Measurements from ENCODE around the gene GGN. TPM values are rescaled to one million over a fixed set of nuclear protein-coding genes. Genes with fewer than 3 reads are reported as not detected.
"Not testable (repeated sequence)": the region's sequence is repeated elsewhere in the genome, so short reads cannot be mapped to it uniquely, and the experiment has no call there.

Gene GGN
- total RNA-seq, 4 donors from 2014 or later, result 2.5 to 10.1 (median 6.2) TPM

GRCh38 chr19:38373907-38374331, 13.9 kb downstream of the GGN start:
- Histone ChIP-seq H3K4me1 (peaks cover 4 to 19% (median 15%) of the 10 kb centered on the region in 4 donors), H3K9me3 (no peaks in the 10 kb centered on the region), H3K27ac (peak overlapping the region; percentile 71 to 91 (median 88)), H3K27me3 (no peaks in the 10 kb centered on the region), H3K4me3 (peak overlapping the region; percentile 26 to 79 (median 55)), H3K36me3 (peaks cover 0 to 23% (median 0%) of the 10 kb centered on the region in 3 donors)
- no peak for TF ChIP-seq POLR2A (IDR thresholded peaks at IDR 0.05)
- TF ChIP-seq CTCF (IDR thresholded peaks at IDR 0.05), result no peak
- DNase-seq, result no peak

GRCh38 chr19:38371081-38371480, 16.8 kb downstream of the GGN start:
- H3K4me3 ChIP-seq, result no peak overlapping the region
- H3K27me3 ChIP-seq, result peaks cover 0 to under 1% of the 10 kb centered on the region in 2 donors
- peaks cover 0 to under 1% (median 0%) of the 10 kb centered on the region in 3 donors for H3K36me3 ChIP-seq
- no peaks in the 10 kb centered on the region for H3K9me3 ChIP-seq
- TF ChIP-seq POLR2A (IDR thresholded peaks at IDR 0.05), result no peak
- no peak for TF ChIP-seq CTCF (IDR thresholded peaks at IDR 0.05)
- DNase-seq, result no peak
- no peak overlapping the region for H3K27ac ChIP-seq
- peaks cover 4 to 9% (median 7%) of the 10 kb centered on the region in 4 donors for H3K4me1 ChIP-seq

GRCh38 chr19:38370299-38370698, 17.5 kb downstream of the GGN start:
- H3K27me3 ChIP-seq, result peaks cover 0 to 3% of the 10 kb centered on the region in 2 donors
- no peaks in the 10 kb centered on the region for H3K9me3 ChIP-seq
- no peak for DNase-seq
- no peaks in the 10 kb centered on the region for H3K36me3 ChIP-seq
- peaks cover 0 to 1% (median under 1%) of the 10 kb centered on the region in 4 donors for H3K4me1 ChIP-seq
- TF ChIP-seq CTCF (IDR thresholded peaks at IDR 0.05), result no peak
- no peak for TF ChIP-seq POLR2A (IDR thresholded peaks at IDR 0.05)
- H3K4me3 ChIP-seq, result no peak overlapping the region
- H3K27ac ChIP-seq, result no peak overlapping the region

GRCh38 chr19:38369584-38369983, 18.2 kb downstream of the GGN start:
- no peak for DNase-seq
- Histone ChIP-seq H3K27me3 (peaks cover 0 to 3% of the 10 kb centered on the region in 2 donors), H3K4me3 (no peak overlapping the region), H3K36me3 (no peaks in the 10 kb centered on the region), H3K9me3 (no peaks in the 10 kb centered on the region), H3K4me1 (no peaks in the 10 kb centered on the region), H3K27ac (no peak overlapping the region)
- TF ChIP-seq CTCF (IDR thresholded peaks at IDR 0.05) (no peak), POLR2A (IDR thresholded peaks at IDR 0.05) (no peak)

GRCh38 chr19:38367041-38367440, 20.8 kb downstream of the GGN start:
- no peaks in the 10 kb centered on the region for H3K9me3 ChIP-seq
- H3K4me3 ChIP-seq, result no peak overlapping the region
- no peaks in the 10 kb centered on the region for H3K36me3 ChIP-seq
- no peak overlapping the region for H3K27ac ChIP-seq
- peaks cover 0 to 3% of the 10 kb centered on the region in 2 donors for H3K27me3 ChIP-seq
- no peak for TF ChIP-seq CTCF (IDR thresholded peaks at IDR 0.05)
- TF ChIP-seq POLR2A (IDR thresholded peaks at IDR 0.05), result no peak
- peaks cover 0 to 11% (median 4%) of the 10 kb centered on the region in 4 donors for H3K4me1 ChIP-seq
- DNase-seq, result no peak

- not testable (repeated sequence) for H3K9me3 ChIP-seq, H3K27me3 ChIP-seq, H3K27ac ChIP-seq, H3K36me3 ChIP-seq, DNase-seq
- Histone ChIP-seq H3K4me3 (peak overlapping the region in 1 of 4 donors; percentile 64), H3K4me1 (peaks cover 0 to 19% (median 4%) of the 10 kb centered on the region in 4 donors)
Measured at GRCh38 chr19:38362946-38363688, 24.7 kb downstream of the GGN start.

All from Peyer's patch (tissue), 4 donors.